Peyer's patch (tissue), 4 donors: Measurements from ENCODE around the gene FAM234B.

Experiments
- POLR2A ChIP-seq, 2 donors: fragments of 450-650 bp; IDR thresholded peaks; one replicate each; pipeline ENCODE4 v1.5.1; 2017; ENCODE audit warnings: antibody characterized with exemption in 2 of 2, mild to moderate bottlenecking in 2 of 2, moderate library complexity in 2 of 2
- TF ChIP-seq, protein P1 (sequence below), 6 experiments: fragments of 450-650 bp in 4 of 6; fragments of 200-600 bp in 2 of 6; sonication (generic) in 1 of 6; IDR thresholded peaks; one replicate each; pipeline ENCODE4 v1.5.1; 2017 to 2019; ENCODE audit warnings: antibody characterized with exemption in 6 of 6, mild to moderate bottlenecking in 3 of 6, moderate library complexity in 1 of 6

DNA sequence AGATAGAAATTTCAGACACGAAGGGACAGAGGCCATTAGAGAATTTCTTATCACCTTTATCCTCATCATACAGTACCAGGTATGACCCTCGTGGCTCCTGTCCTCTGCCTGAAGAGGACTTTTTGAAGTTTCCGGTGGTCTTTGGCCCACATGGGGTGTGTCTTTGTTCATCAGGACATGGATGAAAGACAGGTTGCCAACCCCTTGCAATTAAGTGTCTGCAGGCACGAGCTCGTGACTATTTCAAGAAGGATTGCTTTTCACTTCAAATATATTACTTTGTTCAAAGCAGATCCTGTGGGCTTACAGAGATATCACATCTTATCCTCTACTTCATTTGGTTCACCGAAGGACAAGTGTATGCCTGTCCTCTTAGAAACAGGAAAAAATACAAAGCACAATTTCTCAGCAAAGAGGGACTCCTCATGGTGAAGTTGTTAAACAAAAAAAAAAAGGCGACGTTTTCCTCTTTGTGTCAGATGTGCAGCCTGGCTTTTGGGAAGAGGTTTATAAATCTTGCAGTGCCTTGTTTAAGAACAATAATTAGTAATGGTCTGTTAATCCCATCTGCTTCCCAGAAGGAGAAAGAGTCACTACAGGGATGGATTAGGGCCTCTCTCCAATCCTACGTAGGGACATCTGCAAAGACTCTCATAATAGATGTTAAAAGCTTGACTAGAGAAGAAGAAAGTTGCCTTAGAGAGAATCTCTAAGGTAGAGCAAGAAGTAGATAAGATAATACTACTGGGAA, 13.5 kb upstream of the FAM234B start:
- TF ChIP-seq, protein P1, sequence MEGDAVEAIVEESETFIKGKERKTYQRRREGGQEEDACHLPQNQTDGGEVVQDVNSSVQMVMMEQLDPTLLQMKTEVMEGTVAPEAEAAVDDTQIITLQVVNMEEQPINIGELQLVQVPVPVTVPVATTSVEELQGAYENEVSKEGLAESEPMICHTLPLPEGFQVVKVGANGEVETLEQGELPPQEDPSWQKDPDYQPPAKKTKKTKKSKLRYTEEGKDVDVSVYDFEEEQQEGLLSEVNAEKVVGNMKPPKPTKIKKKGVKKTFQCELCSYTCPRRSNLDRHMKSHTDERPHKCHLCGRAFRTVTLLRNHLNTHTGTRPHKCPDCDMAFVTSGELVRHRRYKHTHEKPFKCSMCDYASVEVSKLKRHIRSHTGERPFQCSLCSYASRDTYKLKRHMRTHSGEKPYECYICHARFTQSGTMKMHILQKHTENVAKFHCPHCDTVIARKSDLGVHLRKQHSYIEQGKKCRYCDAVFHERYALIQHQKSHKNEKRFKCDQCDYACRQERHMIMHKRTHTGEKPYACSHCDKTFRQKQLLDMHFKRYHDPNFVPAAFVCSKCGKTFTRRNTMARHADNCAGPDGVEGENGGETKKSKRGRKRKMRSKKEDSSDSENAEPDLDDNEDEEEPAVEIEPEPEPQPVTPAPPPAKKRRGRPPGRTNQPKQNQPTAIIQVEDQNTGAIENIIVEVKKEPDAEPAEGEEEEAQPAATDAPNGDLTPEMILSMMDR (IDR thresholded peaks at IDR 0.05), result no peak
- no peak for TF ChIP-seq POLR2A (IDR thresholded peaks at IDR 0.05)
